ENCODE data around the gene SLC25A24. TPM values are rescaled to one million over a fixed set of nuclear protein-coding genes. Genes with fewer than 3 reads are reported as not detected.

SLC25A24 gene
- total and polyA plus RNA-seq, 11 donors, result 6.1 to 24.0 (median 13.8) TPM

- Histone ChIP-seq H3K36me3 (no peaks in the 10 kb centered on the region), H3K4me1 (peaks cover 0 to 30% (median 10%) of the 10 kb centered on the region in 12 donors), H3K9me3 (no peaks in the 10 kb centered on the region), H3K4me3 (peak overlapping the region in 3 of 12 donors; percentile 7 to 13 (median 11)), H3K27ac (no peak overlapping the region), H3K27me3 (no peaks in the 10 kb centered on the region)
- intact Hi-C loops (cut with DNase I), result loop anchor here in 5 of 10 donors (5.0 to 10.0 kb wide), 3 partner anchors 117 to 157 kb away; partner anchors contain the start of gene VAV3 (in 5 of the 5)
- TF ChIP-seq POLR2A (IDR thresholded peaks at IDR 0.05) (no peak), CTCF (IDR thresholded peaks at IDR 0.05) (peak in 4 of 12 donors; percentile 11 to 29 (median 24))
- 56 to 63% (median 62%) methylated on average over 33 to 36 of the region's 36 CpGs for WGBS, 4 donors
- ATAC-seq (peak in 3 of 4 donors; percentile 13 to 51 (median 29)), DNase-seq (peak; percentile 42 to 66 (median 54))
These were observed 78.6 kb downstream of the SLC25A24 start for GRCh38 chr1:108121358-108122143.

DNA sequence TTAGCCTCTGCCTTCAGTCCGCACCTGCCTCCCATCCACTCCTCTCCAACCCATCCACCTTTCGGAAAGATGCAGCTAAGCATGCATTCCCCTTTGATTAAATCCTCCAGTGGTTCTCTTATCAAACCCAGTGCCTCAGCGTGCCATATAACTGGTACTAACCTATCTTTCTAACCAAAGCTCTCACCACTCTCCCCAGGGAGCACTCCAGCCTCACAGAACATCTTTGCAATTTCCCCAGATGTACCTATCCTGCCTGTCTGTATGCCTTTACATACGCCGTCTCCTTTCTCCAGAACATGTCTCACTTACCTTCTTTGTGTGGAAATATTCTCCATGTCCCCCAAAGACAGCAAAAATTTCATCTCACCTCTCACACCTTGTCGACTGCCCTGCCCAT, 80.0 kb downstream of the SLC25A24 start:
- H3K4me1 ChIP-seq, result peaks cover 0 to 25% (median 8%) of the 10 kb centered on the region in 12 donors
- no peak overlapping the region for H3K4me3 ChIP-seq
- H3K36me3 ChIP-seq, result no peaks in the 10 kb centered on the region
- DNase-seq, result no peak
- no peak overlapping the region for H3K27ac ChIP-seq
- H3K9me3 ChIP-seq, result no peaks in the 10 kb centered on the region
- H3K27me3 ChIP-seq, result no peaks in the 10 kb centered on the region
- ATAC-seq, result no peak
- 94 to 97% (median 95%) methylated on average over 6 of the region's 6 CpGs for WGBS, 4 donors
- no peak for TF ChIP-seq POLR2A (IDR thresholded peaks at IDR 0.05)
- no peak for TF ChIP-seq CTCF (IDR thresholded peaks at IDR 0.05)
- intact Hi-C loops (cut with DNase I), result loop anchor here in 5 of 10 donors (5.0 to 10.0 kb wide), 3 partner anchors 115 to 155 kb away; partner anchors contain the start of gene VAV3 (in 5 of the 5)

DNA sequence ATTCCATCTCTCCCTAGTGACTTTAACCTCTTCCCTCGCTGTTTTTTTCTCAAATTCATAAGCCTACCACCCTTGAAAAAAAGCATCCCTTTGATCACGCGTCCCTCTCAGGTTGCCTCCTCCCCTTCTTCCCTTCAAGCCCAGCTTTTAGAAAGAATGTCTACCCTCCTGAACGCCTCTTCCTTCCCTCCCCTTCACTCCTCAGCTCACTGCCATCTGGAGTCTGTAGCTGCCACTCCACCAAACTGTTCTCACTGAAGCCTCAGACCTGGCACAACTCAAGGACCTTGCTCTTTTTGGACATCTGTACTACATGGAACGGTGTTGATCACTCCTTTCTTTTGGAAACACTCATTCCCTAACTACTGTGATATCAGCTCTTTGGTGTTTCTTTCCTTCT, 80.6 kb downstream of the SLC25A24 start:
- TF ChIP-seq POLR2A (IDR thresholded peaks at IDR 0.05), result no peak
- no peak for TF ChIP-seq CTCF (IDR thresholded peaks at IDR 0.05)
- DNase-seq, result no peak
- ATAC-seq, result no peak
- no peak overlapping the region for H3K27ac ChIP-seq
- H3K27me3 ChIP-seq, result no peaks in the 10 kb centered on the region
- no peaks in the 10 kb centered on the region for H3K9me3 ChIP-seq
- H3K4me3 ChIP-seq, result no peak overlapping the region
- intact Hi-C loops (cut with DNase I), result loop anchor here in 1 of 10 donors (10.0 kb wide), 1 partner anchor 65 kb away; no protein-coding TSS in a partner anchor
- H3K4me1 ChIP-seq, result peaks cover 0 to 22% (median 8%) of the 10 kb centered on the region in 12 donors
- H3K36me3 ChIP-seq, result no peaks in the 10 kb centered on the region
- WGBS, 4 donors, result 59 to 71% (median 65%) methylated on average over 5 of the region's 5 CpGs

Measured in heart left ventricle (tissue), 16 donors.